Right lobe of liver (tissue), 6 donors: ENCODE data around the gene ZBTB17. TPM values are rescaled to one million over a fixed set of nuclear protein-coding genes. Genes with fewer than 3 reads are reported as not detected.
A peak's percentile ranks its signal among the peaks of the same experiment; 100 is the strongest.
"Not testable (repeated sequence)": the region's sequence is repeated elsewhere in the genome, so short reads cannot be mapped to it uniquely, and the experiment has no call there.

Experiments
- ATAC-seq, 4 donors: fragments of 200-7000 bp; cut with Tn5 transposase; one replicate each; pipeline ENCODE4 v1.9.1; 2020; ENCODE audit warnings: mild to moderate bottlenecking in 4 of 4, moderate library complexity in 4 of 4
- DNase-seq, 3 donors: peaks; one replicate each; pipeline ENCODE4 v3.0.0-alpha.2; 2020
- H3K27ac ChIP-seq, 3 donors: fragments of 200-600 bp; one replicate each; pipeline ENCODE4 v1.8.0; 2022
- H3K27me3 ChIP-seq, 2 donors: fragments of 200-600 bp; one replicate each; pipeline ENCODE4 v1.8.0; 2022
- H3K36me3 ChIP-seq, 4 donors: fragments of 200-600 bp; sonication (generic) in 1 of 4; one replicate each; pipeline versions ENCODE4 v1.5.1 to v1.8.0; 2017 to 2022; ENCODE audit warnings: control low read depth in 1 of 4
- H3K4me1 ChIP-seq, 4 donors: fragments of 200-600 bp; sonication (generic) in 1 of 4; one replicate each; pipeline versions ENCODE4 v1.5.1 to v1.8.0; 2017 to 2022; ENCODE audit warnings: control low read depth in 1 of 4
- H3K4me3 ChIP-seq, 3 donors: fragments of 200-600 bp; one replicate each; pipeline ENCODE4 v1.8.0; 2022
- H3K9me3 ChIP-seq, 4 donors: fragments of 200-600 bp; sonication (generic) in 1 of 4; one replicate each; pipeline versions ENCODE4 v1.5.1 to v1.8.0; 2017 to 2022; ENCODE audit warnings: control low read depth in 1 of 4
- POLR2A ChIP-seq: fragments of 450-650 bp; IDR thresholded peaks from one replicate; pipeline ENCODE4 v1.6.1; 2017; ENCODE audit warnings: antibody characterized with exemption, mild to moderate bottlenecking
- WGBS: methylation state at CpG from one replicate; pipeline ENCODE4 v1.1.6; 2018; ENCODE audit warnings: low coverage, low lambda C conversion rate; ENCODE audit not compliant: insufficient coverage; ENCODE audit errors: missing lambda C conversion rate; 5-methylcytosine and 5-hydroxymethylcytosine counted together
- intact Hi-C, 2 donors: fragments of 100-400 bp; cut with DNase I; formaldehyde crosslinking; loops; one replicate each; pipeline versions ENCODE4 v1.11.2 to v1.14.1; 2022
- total RNA-seq, 6 experiments: library from RNA; depleted of rRNA in 2 of 6; stranded (reverse); fragments of >200 nt in 2 of 6; fragmentation: NEBNext Ultra II Directional in 3 of 6; extraction: Animal tissue kit (Norgen Biotek cat#: 25700) in 3 of 6; gene quantifications; one replicate each; pipeline versions ENCODE4 v1.1.0 to v1.2.4, GENCODE V29; 2016 to 2023
- TF ChIP-seq, protein P1 (sequence below), 4 donors: fragments of 200-600 bp in 3 of 4; fragments of 450-650 bp in 1 of 4; IDR thresholded peaks; one replicate each; pipeline versions ENCODE4 v1.5.1 to v1.8.0; 2016 to 2022; ENCODE audit warnings: antibody characterized with exemption in 4 of 4, mild to moderate bottlenecking in 2 of 4
- donor health status: DM: no; HTN: yes; CAD: no.
- donor health status: DM: no; HTN: no; CAD: no.
- donor health status: DM: no; HTN: no; CAD: no.
- donor health status: DM: no; HTN: yes; CAD: no.
- donor health status: DM: no; HTN: yes; CAD: no.

The ZBTB17 gene
- total RNA-seq, 6 experiments from 2014 or later = 9.2 to 13.3 (median 11.0) TPM

- DNase-seq = no peak
- intact Hi-C loops = loop anchor here (5.0 to 10.0 kb wide), 2 partner anchors 47 to 49 kb away; no protein-coding TSS in a partner anchor
- WGBS = 75% methylated on average over 4 of the region's 6 CpGs
- H3K36me3 ChIP-seq = no peaks in the 10 kb centered on the region
- peaks cover 0 to 6% (median 2%) of the 10 kb centered on the region in 4 donors for H3K4me1 ChIP-seq
- no peaks in the 10 kb centered on the region for H3K9me3 ChIP-seq
- H3K27ac ChIP-seq = no peak overlapping the region
- no peak for ATAC-seq
- TF ChIP-seq, protein P1, sequence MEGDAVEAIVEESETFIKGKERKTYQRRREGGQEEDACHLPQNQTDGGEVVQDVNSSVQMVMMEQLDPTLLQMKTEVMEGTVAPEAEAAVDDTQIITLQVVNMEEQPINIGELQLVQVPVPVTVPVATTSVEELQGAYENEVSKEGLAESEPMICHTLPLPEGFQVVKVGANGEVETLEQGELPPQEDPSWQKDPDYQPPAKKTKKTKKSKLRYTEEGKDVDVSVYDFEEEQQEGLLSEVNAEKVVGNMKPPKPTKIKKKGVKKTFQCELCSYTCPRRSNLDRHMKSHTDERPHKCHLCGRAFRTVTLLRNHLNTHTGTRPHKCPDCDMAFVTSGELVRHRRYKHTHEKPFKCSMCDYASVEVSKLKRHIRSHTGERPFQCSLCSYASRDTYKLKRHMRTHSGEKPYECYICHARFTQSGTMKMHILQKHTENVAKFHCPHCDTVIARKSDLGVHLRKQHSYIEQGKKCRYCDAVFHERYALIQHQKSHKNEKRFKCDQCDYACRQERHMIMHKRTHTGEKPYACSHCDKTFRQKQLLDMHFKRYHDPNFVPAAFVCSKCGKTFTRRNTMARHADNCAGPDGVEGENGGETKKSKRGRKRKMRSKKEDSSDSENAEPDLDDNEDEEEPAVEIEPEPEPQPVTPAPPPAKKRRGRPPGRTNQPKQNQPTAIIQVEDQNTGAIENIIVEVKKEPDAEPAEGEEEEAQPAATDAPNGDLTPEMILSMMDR (IDR thresholded peaks at IDR 0.05) = no peak
- TF ChIP-seq POLR2A = no peak
- no peak overlapping the region for H3K4me3 ChIP-seq
- H3K27me3 ChIP-seq = no peaks in the 10 kb centered on the region
These were observed 31.9 kb upstream of the ZBTB17 start for GRCh38 chr1:16007671-16008341.

DNA sequence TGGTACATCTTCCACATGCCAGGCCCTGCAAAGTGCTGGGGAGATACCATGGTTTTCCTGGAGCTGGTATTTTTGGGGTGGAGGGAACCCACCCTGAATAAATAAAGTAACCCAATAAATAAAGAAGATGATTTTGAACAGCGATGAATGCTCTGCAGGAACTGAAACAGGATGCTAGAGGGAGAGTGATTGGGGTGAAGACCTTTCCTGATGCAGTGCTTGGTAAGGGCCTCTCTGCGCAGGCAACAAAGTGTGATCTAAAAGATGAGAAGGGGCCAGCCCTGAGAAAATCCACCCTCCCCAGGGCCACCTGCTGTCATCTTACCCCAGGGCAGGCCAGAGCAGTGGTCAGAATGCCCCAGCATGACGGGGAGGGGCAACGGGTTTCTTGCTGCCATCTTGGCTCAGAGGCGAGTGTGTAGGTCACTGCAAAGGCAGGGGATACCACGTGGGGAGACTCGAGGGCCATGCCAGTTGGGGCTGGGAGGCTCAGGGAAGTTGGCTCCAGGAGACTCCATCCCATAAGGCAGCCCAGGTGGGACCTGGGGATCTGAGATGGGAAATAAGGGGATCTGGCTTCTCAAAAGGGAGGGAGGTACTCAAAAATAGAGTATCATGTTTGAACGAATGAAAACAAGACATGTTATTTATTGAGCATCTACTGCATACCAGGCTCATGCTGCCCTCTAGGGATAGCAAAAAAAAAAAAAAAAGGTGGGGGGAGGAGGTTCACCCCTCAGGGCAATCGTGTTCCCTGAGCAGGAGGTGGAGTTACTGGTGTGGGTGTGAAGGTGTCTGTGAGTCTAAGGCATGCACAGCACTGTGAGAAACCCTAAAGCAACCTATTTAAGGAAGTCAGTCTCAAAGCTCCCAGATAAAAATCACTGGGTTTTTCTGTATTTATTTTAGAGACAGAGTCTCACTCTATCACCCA is 30.9 kb upstream of the ZBTB17 start:
- H3K36me3 ChIP-seq = no peaks in the 10 kb centered on the region
- intact Hi-C loops = loop anchor here (5.0 to 10.0 kb wide), 2 partner anchors 48 to 50 kb away; no protein-coding TSS in a partner anchor

DNA sequence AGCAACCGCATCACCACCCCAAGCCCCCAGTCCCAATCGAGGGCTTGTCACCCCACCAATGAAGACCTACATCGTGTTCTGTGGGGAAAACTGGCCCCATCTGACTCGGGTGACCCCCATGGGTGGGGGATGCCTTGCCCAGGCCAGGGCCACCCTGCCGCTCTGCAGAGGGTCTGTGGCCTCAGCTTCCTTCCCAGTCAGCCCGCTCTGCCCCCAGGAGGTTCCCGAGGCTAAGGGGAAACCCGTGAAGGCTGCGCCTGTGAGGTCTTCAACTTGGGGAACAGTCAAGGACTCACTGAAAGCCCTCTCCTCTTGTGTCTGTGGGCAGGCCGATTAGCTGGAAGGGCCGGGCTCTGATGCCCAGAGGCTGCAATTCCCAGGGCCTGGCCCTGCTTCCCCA is 30.1 kb upstream of the ZBTB17 start:
- Histone ChIP-seq H3K9me3 (no peaks in the 10 kb centered on the region), H3K27me3 (no peaks in the 10 kb centered on the region), H3K4me1 (no peaks in the 10 kb centered on the region), H3K4me3 (no peak overlapping the region), H3K27ac (no peak overlapping the region), H3K36me3 (no peaks in the 10 kb centered on the region)
- intact Hi-C loops = loop anchor here (5.0 to 10.0 kb wide), 2 partner anchors 49 to 51 kb away; no protein-coding TSS in a partner anchor
- 53% methylated on average over 3 of the region's 11 CpGs for WGBS
- TF ChIP-seq POLR2A = no peak
- TF ChIP-seq, protein P1 (IDR thresholded peaks at IDR 0.05) = no peak
- ATAC-seq = no peak
- no peak for DNase-seq

More for the DNA sequence above, 30.9 kb upstream of the ZBTB17 start:
- H3K4me3 ChIP-seq = no peak overlapping the region
- no peaks in the 10 kb centered on the region for H3K9me3 ChIP-seq
- WGBS = 53% methylated on average over 6 of the region's 9 CpGs
- TF ChIP-seq POLR2A = no peak
- TF ChIP-seq, protein P1 (IDR thresholded peaks at IDR 0.05) = peak in 1 of 4 donors; percentile 16
- H3K27ac ChIP-seq = no peak overlapping the region
- DNase-seq (no peak), ATAC-seq (no peak)
- no peaks in the 10 kb centered on the region for H3K4me1 ChIP-seq
- no peaks in the 10 kb centered on the region for H3K27me3 ChIP-seq

GRCh38 chr1:16005597-16005996 is 29.7 kb upstream of the ZBTB17 start:
- Histone ChIP-seq H3K4me3 (no peak overlapping the region), H3K27ac (no peak overlapping the region), H3K27me3 (no peaks in the 10 kb centered on the region), H3K36me3 (no peaks in the 10 kb centered on the region), H3K9me3 (no peaks in the 10 kb centered on the region), H3K4me1 (no peaks in the 10 kb centered on the region)
- no peak for TF ChIP-seq POLR2A
- TF ChIP-seq, protein P1 (IDR thresholded peaks at IDR 0.05) = no peak
- DNase-seq (peak in 1 of 3 donors; percentile 48), ATAC-seq (no peak)
- WGBS = 86% methylated on average over 1 of the region's 5 CpGs
- intact Hi-C loops = loop anchor here (5.0 to 10.0 kb wide), 2 partner anchors 49 to 52 kb away; no protein-coding TSS in a partner anchor

- not testable (repeated sequence) for ATAC-seq
- 80% methylated on average over 9 of the region's 10 CpGs for WGBS
These were observed 25.4 kb upstream of the ZBTB17 start for GRCh38 chr1:16001274-16001673.

More at GRCh38 chr1:16001274-16001673, 25.4 kb upstream of the ZBTB17 start:
- not testable (repeated sequence) for H3K9me3 ChIP-seq, H3K27me3 ChIP-seq, H3K4me3 ChIP-seq, H3K36me3 ChIP-seq, H3K27ac ChIP-seq, H3K4me1 ChIP-seq
- DNase-seq = peak in 1 of 3 donors; percentile 6
- intact Hi-C loops = loop anchor here in 1 of 2 donors (10.0 kb wide), 1 partner anchor 54 kb away; no protein-coding TSS in a partner anchor
